Measurements from ENCODE around the gene TPST2. TPM values are rescaled to one million over a fixed set of nuclear protein-coding genes. Genes with fewer than 3 reads are reported as not detected.

Gene TPST2
- total RNA-seq, 1 experiment from 2014 or later: 7.0 TPM

DNA sequence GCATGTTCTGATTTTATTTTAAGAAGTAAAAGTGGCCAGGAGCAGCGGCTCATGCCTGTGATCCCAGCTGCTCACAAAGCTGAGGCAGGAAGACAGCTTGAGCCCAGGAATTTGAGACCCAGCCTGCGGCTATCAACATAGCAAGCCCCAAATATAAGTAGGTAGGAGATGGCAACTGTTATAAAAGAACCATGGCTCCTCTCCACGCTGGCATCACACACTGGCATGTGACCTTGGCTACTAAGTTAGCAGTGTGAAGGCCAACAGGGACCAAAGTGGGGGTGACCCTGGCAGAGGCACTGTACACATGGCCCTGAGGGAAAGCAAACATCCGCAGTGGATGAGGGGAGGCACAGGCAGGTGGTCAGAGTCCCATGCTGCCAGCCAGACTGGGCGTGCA is 33.0 kb downstream of the TPST2 start:
- no TSS peak for BruUV-seq (replicated peaks)
- no peak overlapping the region for H3K27ac Mint-ChIP-seq (ENCODE audit: low read depth, unreplicated experiment)
- POLR2A ChIA-PET: no interaction called here
- no peak overlapping the region for H3K4me3 Mint-ChIP-seq (ENCODE audit: unreplicated experiment)
- no peaks in the 10 kb centered on the region for H3K36me3 Mint-ChIP-seq (ENCODE audit: insufficient read depth, unreplicated experiment)
- DNase-seq (ENCODE audit: unreplicated experiment): no peak
- intact Hi-C loops (cut with micrococcal nuclease): no loop called here
- CTCF ChIA-PET: no interaction called here
- H3K9me3 Mint-ChIP-seq (ENCODE audit: unreplicated experiment): no peaks in the 10 kb centered on the region
- H3K27me3 Mint-ChIP-seq (ENCODE audit: insufficient read depth, unreplicated experiment): no peaks in the 10 kb centered on the region
- TF ChIP-seq, protein P1, sequence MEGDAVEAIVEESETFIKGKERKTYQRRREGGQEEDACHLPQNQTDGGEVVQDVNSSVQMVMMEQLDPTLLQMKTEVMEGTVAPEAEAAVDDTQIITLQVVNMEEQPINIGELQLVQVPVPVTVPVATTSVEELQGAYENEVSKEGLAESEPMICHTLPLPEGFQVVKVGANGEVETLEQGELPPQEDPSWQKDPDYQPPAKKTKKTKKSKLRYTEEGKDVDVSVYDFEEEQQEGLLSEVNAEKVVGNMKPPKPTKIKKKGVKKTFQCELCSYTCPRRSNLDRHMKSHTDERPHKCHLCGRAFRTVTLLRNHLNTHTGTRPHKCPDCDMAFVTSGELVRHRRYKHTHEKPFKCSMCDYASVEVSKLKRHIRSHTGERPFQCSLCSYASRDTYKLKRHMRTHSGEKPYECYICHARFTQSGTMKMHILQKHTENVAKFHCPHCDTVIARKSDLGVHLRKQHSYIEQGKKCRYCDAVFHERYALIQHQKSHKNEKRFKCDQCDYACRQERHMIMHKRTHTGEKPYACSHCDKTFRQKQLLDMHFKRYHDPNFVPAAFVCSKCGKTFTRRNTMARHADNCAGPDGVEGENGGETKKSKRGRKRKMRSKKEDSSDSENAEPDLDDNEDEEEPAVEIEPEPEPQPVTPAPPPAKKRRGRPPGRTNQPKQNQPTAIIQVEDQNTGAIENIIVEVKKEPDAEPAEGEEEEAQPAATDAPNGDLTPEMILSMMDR (IDR thresholded peaks at IDR 0.05; ENCODE audit: unreplicated experiment): no peak
- no peaks in the 10 kb centered on the region for H3K4me1 Mint-ChIP-seq (ENCODE audit: insufficient read depth, unreplicated experiment)

DNA sequence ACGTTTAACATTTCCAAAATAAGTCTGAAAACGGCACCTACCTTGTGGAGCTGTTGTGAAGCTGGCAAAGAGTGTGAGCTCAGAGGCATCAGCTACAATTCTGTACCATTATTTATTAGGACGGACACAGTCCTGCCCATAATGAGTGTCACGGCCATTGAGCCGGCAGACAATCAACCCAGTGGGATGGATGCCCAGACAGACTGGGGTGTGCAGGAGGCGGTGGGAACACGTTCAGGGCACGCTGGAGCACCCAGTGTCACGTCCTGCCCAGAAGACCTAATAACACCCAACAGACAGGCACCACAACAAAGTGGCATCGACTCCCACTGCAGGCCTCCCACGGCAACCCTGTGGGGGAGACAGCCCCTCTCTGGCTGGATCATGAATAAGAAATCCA is 34.5 kb downstream of the TPST2 start:
- H3K4me3 Mint-ChIP-seq (ENCODE audit: unreplicated experiment): no peak overlapping the region
- BruUV-seq (replicated peaks): no TSS peak
- no peaks in the 10 kb centered on the region for H3K9me3 Mint-ChIP-seq (ENCODE audit: unreplicated experiment)
- DNase-seq (ENCODE audit: unreplicated experiment): no peak
- intact Hi-C loops (cut with micrococcal nuclease): no loop called here
- ChIA-PET POLR2A (no interaction called here), CTCF (no interaction called here)
- no peaks in the 10 kb centered on the region for H3K36me3 Mint-ChIP-seq (ENCODE audit: insufficient read depth, unreplicated experiment)
- TF ChIP-seq, protein P1 (IDR thresholded peaks at IDR 0.05; ENCODE audit: unreplicated experiment): no peak
- no peaks in the 10 kb centered on the region for H3K4me1 Mint-ChIP-seq (ENCODE audit: insufficient read depth, unreplicated experiment)
- no peak overlapping the region for H3K27ac Mint-ChIP-seq (ENCODE audit: low read depth, unreplicated experiment)
- no peaks in the 10 kb centered on the region for H3K27me3 Mint-ChIP-seq (ENCODE audit: insufficient read depth, unreplicated experiment)

DNA sequence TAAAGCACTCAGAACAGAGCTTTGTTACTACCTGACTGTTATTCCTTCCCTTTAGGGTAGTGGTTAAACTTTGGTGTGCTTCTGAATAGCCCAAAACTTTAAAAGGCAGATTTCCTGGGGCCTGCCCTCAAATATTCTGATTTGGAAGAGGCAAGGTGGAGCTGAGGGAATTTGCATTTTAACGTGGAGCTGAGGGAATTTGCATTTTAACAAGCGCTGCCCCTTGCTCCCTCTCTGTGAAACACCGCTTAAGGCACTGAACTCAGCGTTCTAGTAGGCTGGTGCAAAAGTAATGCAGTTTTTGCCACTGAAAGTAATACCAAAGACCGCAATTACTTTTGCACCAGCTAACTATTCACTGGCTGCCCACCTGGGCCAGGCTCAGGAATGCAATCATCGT is 35.0 kb downstream of the TPST2 start:
- ChIA-PET POLR2A (no interaction called here), CTCF (no interaction called here)
- Mint-ChIP-seq H3K27me3 (ENCODE audit: insufficient read depth, unreplicated experiment) (no peaks in the 10 kb centered on the region), H3K4me3 (ENCODE audit: unreplicated experiment) (no peak overlapping the region), H3K4me1 (ENCODE audit: insufficient read depth, unreplicated experiment) (no peaks in the 10 kb centered on the region), H3K9me3 (ENCODE audit: unreplicated experiment) (no peaks in the 10 kb centered on the region), H3K27ac (ENCODE audit: low read depth, unreplicated experiment) (no peak overlapping the region), H3K36me3 (ENCODE audit: insufficient read depth, unreplicated experiment) (no peaks in the 10 kb centered on the region)
- intact Hi-C loops (cut with micrococcal nuclease): no loop called here
- TF ChIP-seq, protein P1 (IDR thresholded peaks at IDR 0.05; ENCODE audit: unreplicated experiment): no peak
- no TSS peak for BruUV-seq (replicated peaks)
- no peak for DNase-seq (ENCODE audit: unreplicated experiment)

DNA sequence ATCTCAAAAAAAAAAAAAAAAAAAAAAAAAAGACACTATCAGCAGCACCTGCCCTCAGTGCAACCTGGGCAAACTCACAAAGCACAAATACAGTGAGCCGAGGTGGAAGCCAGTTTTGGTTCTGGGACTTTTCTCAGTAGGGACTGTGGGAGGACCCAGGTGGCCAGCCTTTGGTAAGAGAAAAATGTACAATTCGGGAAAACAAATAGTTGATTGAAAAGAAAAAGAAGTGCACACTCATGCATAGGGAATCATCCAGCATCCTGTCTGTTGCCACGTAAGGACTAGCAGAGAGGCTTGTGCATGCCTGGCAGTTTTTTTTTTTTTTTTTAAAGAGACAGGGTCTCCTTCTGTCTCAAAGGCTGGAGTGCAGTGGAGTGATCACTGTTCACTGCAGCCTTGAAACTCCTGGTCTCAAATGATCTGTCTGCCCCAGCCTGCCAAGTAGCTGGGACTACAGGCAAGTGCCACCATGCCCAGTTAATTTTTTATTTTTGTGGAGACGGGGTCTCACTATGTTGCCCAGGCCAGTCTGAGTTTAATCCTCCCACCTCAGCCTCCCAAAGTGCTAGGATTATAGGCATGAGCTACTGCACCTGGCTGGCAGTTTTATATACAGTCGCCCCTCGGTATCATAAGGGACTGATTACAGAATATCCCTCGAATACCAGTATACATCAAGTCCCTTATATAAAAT is 36.7 kb downstream of the TPST2 start:
- no peak overlapping the region for H3K4me3 Mint-ChIP-seq (ENCODE audit: unreplicated experiment)
- ChIA-PET CTCF (no interaction called here), POLR2A (no interaction called here)
- BruUV-seq (replicated peaks): no TSS peak
- peak; percentile 11 for DNase-seq (ENCODE audit: unreplicated experiment)
- H3K36me3 Mint-ChIP-seq (ENCODE audit: insufficient read depth, unreplicated experiment): no peaks in the 10 kb centered on the region
- intact Hi-C loops (cut with micrococcal nuclease): no loop called here
- no peaks in the 10 kb centered on the region for H3K27me3 Mint-ChIP-seq (ENCODE audit: insufficient read depth, unreplicated experiment)
- no peaks in the 10 kb centered on the region for H3K9me3 Mint-ChIP-seq (ENCODE audit: unreplicated experiment)
- no peaks in the 10 kb centered on the region for H3K4me1 Mint-ChIP-seq (ENCODE audit: insufficient read depth, unreplicated experiment)
- TF ChIP-seq, protein P1 (IDR thresholded peaks at IDR 0.05; ENCODE audit: unreplicated experiment): no peak
- H3K27ac Mint-ChIP-seq (ENCODE audit: low read depth, unreplicated experiment): no peak overlapping the region
